HepG2 (cell line): ENCODE measurements around the gene IP6K3. TPM values are rescaled to one million over a fixed set of nuclear protein-coding genes. Genes with fewer than 3 reads are reported as not detected.

Experiments
- ATAC-seq: fragments of 200-7000 bp; cut with Tn5 transposase; 3 replicates; pipeline ENCODE4 v1.9.1; 2020; ENCODE audit warnings: mild to moderate bottlenecking, moderate library complexity
- BruUV-seq: library from RNA; stranded (reverse); fragments of 400-500 nt; replicated peaks from 2 replicates; lab custom pipeline; 2021; lab: Mats Ljungman, UMichigan
- CTCF ChIA-PET: fragments of 300-600 bp; formaldehyde crosslinking; extraction: SDS; loops from one replicate; lab custom pipeline; 2021; ENCODE audit warnings: low total read pairs, inconsistent platforms, low intra/inter-chr PET ratio; lab: Yijun Ruan, JAX
- POLR2A ChIA-PET: fragments of 350-600 bp; sonication (Branson Sonifier 250); formaldehyde crosslinking; loops from one replicate; lab custom pipeline; 2020; ENCODE audit warnings: antibody characterized with exemption, inconsistent platforms; lab: Yijun Ruan, JAX
- DNase-seq: peaks from one replicate; pipeline ENCODE4 v3.0.0-alpha.2; 2015; ENCODE audit warnings: low spot score
- FAIRE-seq: peaks from 3 replicates; lab custom pipeline; 2011; peaks lifted over from hg19 to GRCh38; lab: Jason Lieb, UNC
- H2AFZ ChIP-seq: one replicate; pipeline ENCODE4 v1.6.1; 2011; ENCODE audit warnings: low read length, inconsistent platforms
- H3K27ac ChIP-seq: fragments of 300-600 bp; 3 replicates; pipeline ENCODE4 v1.8.0; 2011; ENCODE audit warnings: mixed run types, mild to moderate bottlenecking, mixed read lengths, low read length, inconsistent platforms; ENCODE audit not compliant: insufficient read depth; ENCODE audit errors: extremely low read length
- H3K27me3 ChIP-seq, 2 experiments: fragments of 200-600 bp in 1 of 2; 2 replicates in 1 of 2; 3 replicates in 1 of 2; pipeline versions ENCODE4 v1.6.0 to v1.8.0; 2011; ENCODE audit warnings: low read length in 2 of 2, mild to moderate bottlenecking in 2 of 2, moderate library complexity in 2 of 2, inconsistent platforms in 1 of 2; ENCODE audit not compliant: insufficient read depth in 2 of 2, control insufficient read depth in 1 of 2
- H3K36me3 ChIP-seq, 2 experiments: fragments of 200-600 bp in 1 of 2; replicated peaks in 1 of 2; 2 replicates in 1 of 2; 3 replicates in 1 of 2; pipeline versions ENCODE4 v1.5.1 to v1.8.0; 2011; ENCODE audit warnings: low read length in 2 of 2, inconsistent platforms in 1 of 2; ENCODE audit not compliant: insufficient read depth in 2 of 2, control insufficient read depth in 1 of 2
- H3K4me1 ChIP-seq: 2 replicates; pipeline ENCODE4 v1.5.1; 2012; ENCODE audit warnings: low read length, inconsistent platforms; ENCODE audit not compliant: insufficient read depth
- H3K4me2 ChIP-seq: 2 replicates; pipeline ENCODE4 v1.6.0; 2011; ENCODE audit warnings: low read depth, low read length, inconsistent platforms
- H3K4me3 ChIP-seq, 3 experiments: fragments of 200-600 bp in 1 of 3; sonication (generic), shearing (Covaris generic) in 1 of 3; replicated peaks in 1 of 3; 2 replicates each; pipeline ENCODE4 v1.5.1; 2011 to 2016; ENCODE audit warnings: low read length in 3 of 3, inconsistent platforms in 2 of 3, low read depth in 2 of 3, mild to moderate bottlenecking in 2 of 3, control low read depth in 1 of 3, mixed read lengths in 1 of 3; ENCODE audit not compliant: insufficient read depth in 1 of 3
- H3K79me2 ChIP-seq: one replicate; pipeline ENCODE4 v1.6.1; 2011; ENCODE audit warnings: low read length, inconsistent platforms; ENCODE audit not compliant: insufficient read depth
- H3K9ac ChIP-seq: 2 replicates; pipeline ENCODE4 v1.6.0; 2011; ENCODE audit warnings: mild to moderate bottlenecking, low read depth, low read length, inconsistent platforms; ENCODE audit not compliant: insufficient read depth
- H3K9me3 ChIP-seq: 2 replicates; pipeline ENCODE4 v1.5.1; 2012; ENCODE audit warnings: mild to moderate bottlenecking, low read length
- H4K20me1 ChIP-seq: 2 replicates; pipeline ENCODE4 v1.6.0; 2011; ENCODE audit warnings: inconsistent platforms, mild to moderate bottlenecking, low read length, moderate library complexity; ENCODE audit not compliant: insufficient read depth
- AGO2 ChIP-seq: fragments of 200-400 bp; formaldehyde crosslinking; optimal IDR thresholded peaks from 2 replicates; pipeline ENCODE3; 2017; ENCODE audit warnings: mild to moderate bottlenecking, low read depth, low read length, moderate library complexity
- NAIF1 ChIP-seq: sonication (generic); formaldehyde crosslinking; IDR thresholded peaks from 2 replicates; pipeline ENCODE4 v1.5.0; 2020; ENCODE audit warnings: mild to moderate bottlenecking, missing genetic modification reagents, borderline replicate concordance
- POLR2G ChIP-seq: fragments of 200-400 bp; formaldehyde crosslinking; IDR thresholded peaks from 2 replicates; pipeline ENCODE4 v1.6.1; 2018; ENCODE audit warnings: mild to moderate bottlenecking, low read depth, low read length, moderate library complexity
- RBFOX2 ChIP-seq: fragments of 200-400 bp; formaldehyde crosslinking; IDR thresholded peaks from 2 replicates; pipeline ENCODE4 v1.6.1; 2017; ENCODE audit warnings: low read depth, mild to moderate bottlenecking, low read length
- SOX13 ChIP-seq, 3 experiments: fragments of 450-650 bp in 1 of 3; sonication (generic) in 1 of 3; formaldehyde crosslinking in 1 of 3; IDR thresholded peaks in 2 of 3; conservative IDR thresholded peaks in 1 of 3; 2 replicates each; pipeline versions ENCODE4 v1.5.0 to v1.6.1; 2016 to 2020; ENCODE audit warnings: antibody characterized with exemption in 1 of 3, mild to moderate bottlenecking in 1 of 3, missing compliant biosample characterization in 1 of 3, missing genetic modification reagents in 1 of 3, moderate library complexity in 1 of 3
- SOX5 ChIP-seq: IDR thresholded peaks from 2 replicates; pipeline ENCODE4 v1.6.1; 2016; ENCODE audit warnings: borderline replicate concordance
- WGBS: methylation state at CpG from one replicate; pipeline ENCODE4 v1.1.6; 2017; ENCODE audit warnings: low lambda C conversion rate; 5-methylcytosine and 5-hydroxymethylcytosine counted together
- in situ Hi-C: cut with HindIII; loops from 2 replicates; pipeline ENCODE4 v1.10.0; 2017; ENCODE audit warnings: low pct_unique_long_range_greater_than_20kb; ENCODE audit not compliant: extremely low pct_ligation_motif_present
- intact Hi-C: fragments of 100-400 bp; cut with micrococcal nuclease; formaldehyde crosslinking; loops from one replicate; pipeline ENCODE4 v1.10.0; 2022; ENCODE audit not compliant: unreplicated experiment
- polyA plus RNA-seq, 8 experiments: library from polyadenylated mRNA; depleted of rRNA in 3 of 8; stranded (reverse) in 7 of 8; unstranded in 1 of 8; fragments of >200 nt; fragmentation: Illumina TruSeq in 4 of 8; extraction: Trizol in 4 of 8; gene quantifications; 2 replicates each; pipeline versions ENCODE4 v1.2.1 to v1.2.3, GENCODE V29; 2011 to 2016; ENCODE audit warnings: low read depth in 4 of 8, missing spikeins in 1 of 8, mixed read lengths in 1 of 8; ENCODE audit not compliant: insufficient read depth in 1 of 8
- total RNA-seq, 5 experiments: library from RNA; depleted of rRNA; stranded (reverse); fragments of >200 nt; fragmentation: Illumina TruSeq; extraction: Trizol; gene quantifications; 2 replicates each; pipeline ENCODE4 v1.2.3, GENCODE V29; 2016; ENCODE audit warnings: low read depth in 1 of 5
- TF ChIP-seq, protein P1 (sequence below): sonication (generic); formaldehyde crosslinking; IDR thresholded peaks from 2 replicates; pipeline ENCODE4 v1.4.0; 2020; ENCODE audit warnings: missing genetic modification reagents

The IP6K3 gene
- total and polyA plus RNA-seq, 2 of the 13 experiments (the other 11 are each of a cell fraction or from before 2014, with no cell fraction given): 0.11 to 0.18 TPM

DNA sequence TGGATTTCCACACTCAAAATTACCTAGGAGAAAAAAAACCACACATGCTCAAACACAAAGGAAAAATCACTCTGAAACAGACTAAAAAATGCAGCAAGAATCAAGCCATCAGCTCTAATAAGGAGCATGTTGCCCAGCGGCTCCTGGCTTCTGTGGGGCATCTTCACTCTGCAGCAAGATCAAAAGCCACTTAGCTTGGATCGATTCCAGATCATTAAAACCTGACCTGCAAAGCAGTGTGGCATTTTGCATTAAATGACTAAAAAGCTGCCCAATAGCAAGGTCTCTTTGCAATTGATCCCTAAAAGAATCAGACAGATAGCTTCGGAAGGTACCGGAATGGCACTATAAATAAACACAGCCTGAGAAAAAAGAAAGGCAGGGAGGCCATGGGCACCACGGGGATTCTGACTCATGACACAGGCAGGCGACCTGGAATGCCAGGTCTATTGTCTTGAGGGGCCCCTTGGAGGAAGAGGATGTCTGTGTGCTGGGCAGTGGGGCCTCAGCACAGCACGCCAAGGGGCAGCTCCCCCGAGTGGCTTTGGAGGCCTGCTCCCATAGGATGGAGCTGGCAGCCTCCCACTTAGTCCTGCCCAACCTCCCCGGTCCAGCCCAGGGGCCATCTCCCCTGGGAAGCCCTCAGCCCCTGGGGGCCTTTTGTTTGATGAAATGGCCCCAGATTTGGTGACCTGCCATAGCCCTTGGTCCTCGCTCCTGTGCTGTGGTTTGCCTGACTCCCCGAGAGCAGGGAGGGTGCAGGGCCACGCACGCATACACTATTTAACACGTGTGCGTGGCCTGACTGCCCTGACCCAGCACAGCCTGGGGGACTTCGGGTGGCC lies 34.6 kb upstream of the IP6K3 start:
- intact Hi-C loops: no loop called here
- WGBS: 92% methylated on average over 10 of the region's 16 CpGs
- no peak for ATAC-seq

More for the DNA sequence above, 34.6 kb upstream of the IP6K3 start:
- H3K9ac ChIP-seq: no peak overlapping the region
- BruUV-seq: no TSS peak
- H3K4me1 ChIP-seq: peaks cover 6% of the 10 kb centered on the region
- H3K4me3 ChIP-seq: no peak overlapping the region
- no peak for TF ChIP-seq NAIF1 (CRISPR knock-in tag)
- 0 out of 2 replicates have a peak, but pooled peaks have one; percentile 20 for TF ChIP-seq POLR2G
- peak; percentile 88 for TF ChIP-seq AGO2
- 0 out of 2 replicates have a peak, but pooled peaks have one; percentile 23 for TF ChIP-seq RBFOX2
- peak; percentile 50; the same call in 1 of the 2 replicates for TF ChIP-seq SOX5 (CRISPR knock-in tag)
- TF ChIP-seq SOX13 (IDR thresholded peaks at IDR 0.05): no peak
- TF ChIP-seq SOX13 (CRISPR knock-in tag; conservative IDR thresholded peaks at IDR 0.05 in 1 of 2, IDR thresholded peaks at IDR 0.05 in 1 of 2): peak in 1 of 2 experiments; percentile 64; a peak in 2 of 4 replicates
- TF ChIP-seq, protein P1, sequence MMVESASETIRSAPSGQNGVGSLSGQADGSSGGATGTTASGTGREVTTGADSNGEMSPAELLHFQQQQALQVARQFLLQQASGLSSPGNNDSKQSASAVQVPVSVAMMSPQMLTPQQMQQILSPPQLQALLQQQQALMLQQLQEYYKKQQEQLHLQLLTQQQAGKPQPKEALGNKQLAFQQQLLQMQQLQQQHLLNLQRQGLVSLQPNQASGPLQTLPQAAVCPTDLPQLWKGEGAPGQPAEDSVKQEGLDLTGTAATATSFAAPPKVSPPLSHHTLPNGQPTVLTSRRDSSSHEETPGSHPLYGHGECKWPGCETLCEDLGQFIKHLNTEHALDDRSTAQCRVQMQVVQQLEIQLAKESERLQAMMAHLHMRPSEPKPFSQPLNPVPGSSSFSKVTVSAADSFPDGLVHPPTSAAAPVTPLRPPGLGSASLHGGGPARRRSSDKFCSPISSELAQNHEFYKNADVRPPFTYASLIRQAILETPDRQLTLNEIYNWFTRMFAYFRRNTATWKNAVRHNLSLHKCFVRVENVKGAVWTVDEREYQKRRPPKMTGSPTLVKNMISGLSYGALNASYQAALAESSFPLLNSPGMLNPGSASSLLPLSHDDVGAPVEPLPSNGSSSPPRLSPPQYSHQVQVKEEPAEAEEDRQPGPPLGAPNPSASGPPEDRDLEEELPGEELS (CRISPR knock-in tag): no peak
- H2AFZ ChIP-seq: no peak overlapping the region
- H3K36me3 ChIP-seq: peaks cover 36 to 75% of the 10 kb centered on the region in 2 experiments
- H3K79me2 ChIP-seq: peaks cover 7% of the 10 kb centered on the region
- ChIA-PET POLR2A (interaction anchor here (0.8 to 1.4 kb wide), 2 partner anchors 10 to 11 kb away, joined by 3 to 4 read pairs; no protein-coding TSS in a partner anchor), CTCF (no interaction called here)
- H3K4me2 ChIP-seq: no peak overlapping the region
- FAIRE-seq (no peak), DNase-seq (no peak)
- in situ Hi-C loops: no loop called here
- no peaks in the 10 kb centered on the region for H4K20me1 ChIP-seq
- H3K27ac ChIP-seq: no peak overlapping the region
- H3K9me3 ChIP-seq: no peaks in the 10 kb centered on the region
- no peaks in the 10 kb centered on the region for H3K27me3 ChIP-seq
